D721Med (cell line): ENCODE results near the gene BPNT1.

Experiments used
- DNase-seq: peaks from one replicate; pipeline ENCODE4 v3.0.0; 2011; ENCODE audit warnings: low spot score; ENCODE audit not compliant: insufficient read length
- FAIRE-seq: peaks from 2 replicates; lab custom pipeline; 2011; peaks lifted over from hg19 to GRCh38; lab: Jason Lieb, UNC
- CTCF ChIP-seq: IDR thresholded peaks from 2 replicates; pipeline ENCODE4 v1.5.1; 2012; ENCODE audit warnings: mild to moderate bottlenecking, control low read depth; ENCODE audit not compliant: insufficient read depth; ENCODE audit errors: missing control alignments

The BPNT1 gene

GRCh38 chr1:220076861-220077762, 12.5 kb downstream of the BPNT1 start:
- FAIRE-seq (peak; percentile 79), DNase-seq (no peak)

GRCh38 chr1:220067269-220068204, 22.1 kb downstream of the BPNT1 start:
- FAIRE-seq (peak; percentile 61), DNase-seq (no peak)
- no peak for TF ChIP-seq CTCF

More at GRCh38 chr1:220076861-220077762, 12.5 kb downstream of the BPNT1 start:
- no peak for TF ChIP-seq CTCF

GRCh38 chr1:220062629-220063028, 27.0 kb downstream of the BPNT1 start:
- FAIRE-seq, result peak; percentile 72
- no peak for TF ChIP-seq CTCF
- no peak for DNase-seq

GRCh38 chr1:220060876-220061275, 28.7 kb downstream of the BPNT1 start:
- DNase-seq (no peak), FAIRE-seq (peak; percentile 79)
- no peak for TF ChIP-seq CTCF

GRCh38 chr1:220056374-220056773, 33.2 kb downstream of the BPNT1 start:
- FAIRE-seq, result no peak

More at GRCh38 chr1:220056374-220056773, 33.2 kb downstream of the BPNT1 start:
- no peak for DNase-seq
- no peak for TF ChIP-seq CTCF
